ENCODE data around the gene UBB.

DNA sequence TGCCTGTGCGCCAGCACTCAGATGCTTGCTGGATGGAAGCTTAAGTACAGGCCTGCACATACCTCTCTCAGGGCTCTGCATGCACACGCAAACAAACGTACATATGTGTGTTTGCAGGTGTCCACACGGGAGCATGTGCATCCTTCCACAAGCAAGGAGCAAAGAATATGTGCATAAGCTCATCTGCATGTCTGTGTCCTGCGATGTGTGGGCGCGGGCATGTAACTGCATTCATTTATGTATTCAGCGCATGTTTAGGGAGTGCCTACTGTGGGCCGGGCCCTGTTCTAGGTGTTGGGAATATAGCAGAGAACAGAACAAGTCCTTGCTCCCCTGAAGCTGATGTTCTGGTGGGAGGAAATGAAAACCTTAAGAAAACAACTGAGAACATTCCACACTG, 48.2 kb downstream of the UBB start:
- TF ChIP-seq TAF1 (IDR thresholded peaks at IDR 0.05; ENCODE audit: borderline replicate concordance, insufficient read depth, low read length), result no peak
- TF ChIP-seq REST (IDR thresholded peaks at IDR 0.05; ENCODE audit: insufficient read depth in 1 of 2, low read depth in 2 of 2, low read length in 2 of 2), result no peak
- TF ChIP-seq POLR2AphosphoS5 (IDR thresholded peaks at IDR 0.05; ENCODE audit: low read depth, low read length), result no peak
